ENCODE data around the gene ZNF385D. TPM values are rescaled to one million over a fixed set of nuclear protein-coding genes. Genes with fewer than 3 reads are reported as not detected.

ZNF385D gene
- total RNA-seq, 1 donor from 2014 or later, result 0.43 TPM

DNA sequence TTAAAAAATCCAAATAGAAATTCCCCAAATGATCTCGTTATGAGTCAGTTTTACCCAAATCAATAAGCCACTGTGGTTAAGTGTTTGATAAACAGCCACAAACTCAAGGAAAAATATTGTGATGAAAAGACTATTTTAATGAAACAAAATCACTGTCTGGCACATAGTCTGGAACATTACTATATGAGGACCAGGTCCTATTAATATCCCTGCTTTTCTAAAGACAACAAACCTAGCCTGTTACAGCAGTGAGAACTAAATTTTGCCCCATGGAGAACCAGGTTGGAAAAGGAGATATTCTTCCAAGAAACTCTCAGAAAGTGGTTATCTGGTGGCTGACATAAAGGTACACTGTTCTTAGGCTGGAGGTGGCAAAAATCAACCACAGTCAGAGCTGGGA lies 27.7 kb upstream of the ZNF385D start:
- TF ChIP-seq, protein P1, sequence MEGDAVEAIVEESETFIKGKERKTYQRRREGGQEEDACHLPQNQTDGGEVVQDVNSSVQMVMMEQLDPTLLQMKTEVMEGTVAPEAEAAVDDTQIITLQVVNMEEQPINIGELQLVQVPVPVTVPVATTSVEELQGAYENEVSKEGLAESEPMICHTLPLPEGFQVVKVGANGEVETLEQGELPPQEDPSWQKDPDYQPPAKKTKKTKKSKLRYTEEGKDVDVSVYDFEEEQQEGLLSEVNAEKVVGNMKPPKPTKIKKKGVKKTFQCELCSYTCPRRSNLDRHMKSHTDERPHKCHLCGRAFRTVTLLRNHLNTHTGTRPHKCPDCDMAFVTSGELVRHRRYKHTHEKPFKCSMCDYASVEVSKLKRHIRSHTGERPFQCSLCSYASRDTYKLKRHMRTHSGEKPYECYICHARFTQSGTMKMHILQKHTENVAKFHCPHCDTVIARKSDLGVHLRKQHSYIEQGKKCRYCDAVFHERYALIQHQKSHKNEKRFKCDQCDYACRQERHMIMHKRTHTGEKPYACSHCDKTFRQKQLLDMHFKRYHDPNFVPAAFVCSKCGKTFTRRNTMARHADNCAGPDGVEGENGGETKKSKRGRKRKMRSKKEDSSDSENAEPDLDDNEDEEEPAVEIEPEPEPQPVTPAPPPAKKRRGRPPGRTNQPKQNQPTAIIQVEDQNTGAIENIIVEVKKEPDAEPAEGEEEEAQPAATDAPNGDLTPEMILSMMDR (IDR thresholded peaks at IDR 0.05), result no peak
- H3K27me3 Mint-ChIP-seq (ENCODE audit: unreplicated experiment), result peaks cover 8% of the 10 kb centered on the region
- DNase-seq (ENCODE audit: extremely low spot score, unreplicated experiment), result no peak
- H3K4me1 Mint-ChIP-seq (ENCODE audit: unreplicated experiment), result peaks cover 3% of the 10 kb centered on the region
- H3K9me3 Mint-ChIP-seq (ENCODE audit: unreplicated experiment), result no peaks in the 10 kb centered on the region
- no peak overlapping the region for H3K27ac Mint-ChIP-seq (ENCODE audit: unreplicated experiment)
- no peak overlapping the region for H3K4me3 Mint-ChIP-seq (ENCODE audit: unreplicated experiment)
- H3K36me3 Mint-ChIP-seq (ENCODE audit: unreplicated experiment), result no peaks in the 10 kb centered on the region

- Mint-ChIP-seq H3K4me1 (ENCODE audit: unreplicated experiment) (peaks cover 3% of the 10 kb centered on the region), H3K36me3 (ENCODE audit: unreplicated experiment) (no peaks in the 10 kb centered on the region), H3K27ac (ENCODE audit: unreplicated experiment) (no peak overlapping the region), H3K27me3 (ENCODE audit: unreplicated experiment) (peaks cover 8% of the 10 kb centered on the region), H3K9me3 (ENCODE audit: unreplicated experiment) (no peaks in the 10 kb centered on the region), H3K4me3 (ENCODE audit: unreplicated experiment) (no peak overlapping the region)
- TF ChIP-seq, protein P1 (IDR thresholded peaks at IDR 0.05), result no peak
- no peak for DNase-seq (ENCODE audit: extremely low spot score, unreplicated experiment)
Observed at GRCh38 chr3:21777821-21778220, 26.8 kb upstream of the ZNF385D start.

- no peak overlapping the region for H3K27ac Mint-ChIP-seq (ENCODE audit: unreplicated experiment)
- peaks cover 4% of the 10 kb centered on the region for H3K9me3 Mint-ChIP-seq (ENCODE audit: unreplicated experiment)
- TF ChIP-seq, protein P1 (IDR thresholded peaks at IDR 0.05), result no peak
- no peak for DNase-seq (ENCODE audit: extremely low spot score, unreplicated experiment)
- H3K4me1 Mint-ChIP-seq (ENCODE audit: unreplicated experiment), result no peaks in the 10 kb centered on the region
- no peaks in the 10 kb centered on the region for H3K36me3 Mint-ChIP-seq (ENCODE audit: unreplicated experiment)
- peaks cover 9% of the 10 kb centered on the region for H3K27me3 Mint-ChIP-seq (ENCODE audit: unreplicated experiment)
- H3K4me3 Mint-ChIP-seq (ENCODE audit: unreplicated experiment), result no peak overlapping the region
Observed at GRCh38 chr3:21766002-21766401, 15.0 kb upstream of the ZNF385D start.

GRCh38 chr3:21755896-21756295 lies 4.9 kb upstream of the ZNF385D start:
- Mint-ChIP-seq H3K4me1 (ENCODE audit: unreplicated experiment) (peaks cover 9% of the 10 kb centered on the region), H3K9me3 (ENCODE audit: unreplicated experiment) (no peaks in the 10 kb centered on the region), H3K27ac (ENCODE audit: unreplicated experiment) (no peak overlapping the region), H3K4me3 (ENCODE audit: unreplicated experiment) (no peak overlapping the region), H3K36me3 (ENCODE audit: unreplicated experiment) (no peaks in the 10 kb centered on the region), H3K27me3 (ENCODE audit: unreplicated experiment) (peaks cover 9% of the 10 kb centered on the region)
- DNase-seq (ENCODE audit: extremely low spot score, unreplicated experiment), result no peak
- TF ChIP-seq, protein P1 (IDR thresholded peaks at IDR 0.05), result no peak

GRCh38 chr3:21754839-21755238 lies 3.8 kb upstream of the ZNF385D start:
- no peaks in the 10 kb centered on the region for H3K36me3 Mint-ChIP-seq (ENCODE audit: unreplicated experiment)
- H3K4me1 Mint-ChIP-seq (ENCODE audit: unreplicated experiment), result peaks cover 19% of the 10 kb centered on the region
- H3K27me3 Mint-ChIP-seq (ENCODE audit: unreplicated experiment), result peaks cover 12% of the 10 kb centered on the region
- DNase-seq (ENCODE audit: extremely low spot score, unreplicated experiment), result no peak
- TF ChIP-seq, protein P1 (IDR thresholded peaks at IDR 0.05), result no peak
- no peak overlapping the region for H3K27ac Mint-ChIP-seq (ENCODE audit: unreplicated experiment)
- no peaks in the 10 kb centered on the region for H3K9me3 Mint-ChIP-seq (ENCODE audit: unreplicated experiment)
- H3K4me3 Mint-ChIP-seq (ENCODE audit: unreplicated experiment), result no peak overlapping the region

Measured in osteocyte (in vitro differentiated cells).